B cell (primary cell): ENCODE measurements around the gene BAZ1B.

Source experiments
- EZH2 ChIP-seq: IDR thresholded peaks from 2 replicates; pipeline ENCODE4 v1.6.1; 2012; ENCODE audit warnings: borderline replicate concordance, low read depth, mild to moderate bottlenecking, moderate library complexity, low read length; ENCODE audit not compliant: insufficient read depth, poor library complexity, severe bottlenecking
- TF ChIP-seq, protein P1 (sequence below): fragments of 200-600 bp; IDR thresholded peaks from one replicate; pipeline ENCODE4 v1.8.0; 2022; ENCODE audit warnings: antibody characterized with exemption, mild to moderate bottlenecking

DNA sequence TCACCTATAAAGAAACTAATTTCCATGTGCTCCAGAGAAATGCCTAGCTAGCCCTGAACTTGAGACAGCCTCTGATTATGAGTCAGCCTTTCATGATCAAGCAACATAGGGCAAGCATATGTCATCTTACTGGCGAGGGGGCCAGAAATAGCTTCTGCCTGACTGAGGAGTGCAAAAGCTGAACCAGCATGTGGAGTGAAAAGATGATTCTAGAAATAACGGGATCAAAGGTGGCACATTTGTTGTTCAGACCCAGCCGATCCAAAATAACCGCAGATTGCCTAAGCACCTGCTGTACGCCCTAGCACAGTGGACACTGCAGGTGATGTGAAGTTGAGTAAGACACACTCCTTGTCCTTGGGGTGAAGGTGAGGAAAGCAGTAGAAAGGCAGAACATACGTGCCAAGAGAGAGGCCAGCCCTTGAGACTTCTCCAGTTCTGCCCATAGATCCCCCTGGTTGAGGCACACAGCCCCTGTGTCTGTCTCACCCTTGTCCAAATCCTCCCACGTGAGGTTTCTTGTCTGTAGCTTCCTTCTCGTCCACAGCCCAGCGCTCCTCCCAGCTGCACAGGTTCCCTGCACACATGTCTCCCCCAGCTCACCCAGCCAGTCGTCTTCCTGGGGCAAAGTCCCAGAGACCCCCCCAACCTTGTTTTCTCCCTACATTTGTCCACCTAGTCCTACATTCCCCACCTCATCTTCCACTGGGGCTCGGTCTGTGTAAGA is 38.2 kb upstream of the BAZ1B start:
- TF ChIP-seq, protein P1, sequence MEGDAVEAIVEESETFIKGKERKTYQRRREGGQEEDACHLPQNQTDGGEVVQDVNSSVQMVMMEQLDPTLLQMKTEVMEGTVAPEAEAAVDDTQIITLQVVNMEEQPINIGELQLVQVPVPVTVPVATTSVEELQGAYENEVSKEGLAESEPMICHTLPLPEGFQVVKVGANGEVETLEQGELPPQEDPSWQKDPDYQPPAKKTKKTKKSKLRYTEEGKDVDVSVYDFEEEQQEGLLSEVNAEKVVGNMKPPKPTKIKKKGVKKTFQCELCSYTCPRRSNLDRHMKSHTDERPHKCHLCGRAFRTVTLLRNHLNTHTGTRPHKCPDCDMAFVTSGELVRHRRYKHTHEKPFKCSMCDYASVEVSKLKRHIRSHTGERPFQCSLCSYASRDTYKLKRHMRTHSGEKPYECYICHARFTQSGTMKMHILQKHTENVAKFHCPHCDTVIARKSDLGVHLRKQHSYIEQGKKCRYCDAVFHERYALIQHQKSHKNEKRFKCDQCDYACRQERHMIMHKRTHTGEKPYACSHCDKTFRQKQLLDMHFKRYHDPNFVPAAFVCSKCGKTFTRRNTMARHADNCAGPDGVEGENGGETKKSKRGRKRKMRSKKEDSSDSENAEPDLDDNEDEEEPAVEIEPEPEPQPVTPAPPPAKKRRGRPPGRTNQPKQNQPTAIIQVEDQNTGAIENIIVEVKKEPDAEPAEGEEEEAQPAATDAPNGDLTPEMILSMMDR, result no peak
- TF ChIP-seq EZH2, result no peak
